Mucosa of stomach (tissue), 1 donor: ENCODE measurements around the gene RNLS.

Source experiments
- H3K27me3 ChIP-seq: one replicate; pipeline ENCODE4 v1.7.0; 2013; ENCODE audit warnings: mild to moderate bottlenecking, low read length; ENCODE audit not compliant: control insufficient read depth, insufficient read depth
- H3K36me3 ChIP-seq: one replicate; pipeline ENCODE4 v1.7.0; 2013; ENCODE audit warnings: low read length; ENCODE audit not compliant: control insufficient read depth, insufficient read depth
- H3K4me1 ChIP-seq: one replicate; pipeline ENCODE4 v1.7.0; 2013; ENCODE audit warnings: mild to moderate bottlenecking, low read length; ENCODE audit not compliant: control insufficient read depth, insufficient read depth
- H3K4me3 ChIP-seq: one replicate; pipeline ENCODE4 v1.7.0; 2013; ENCODE audit warnings: low read length
- H3K9ac ChIP-seq: one replicate; pipeline ENCODE4 v1.7.0; 2013; ENCODE audit warnings: mild to moderate bottlenecking, low read length, moderate library complexity
- H3K9me3 ChIP-seq: one replicate; pipeline ENCODE4 v1.7.0; 2013; ENCODE audit warnings: mild to moderate bottlenecking, low read length, moderate library complexity; ENCODE audit not compliant: control insufficient read depth
- donor health status: Pancreatic carcinoma.

RNLS gene

DNA sequence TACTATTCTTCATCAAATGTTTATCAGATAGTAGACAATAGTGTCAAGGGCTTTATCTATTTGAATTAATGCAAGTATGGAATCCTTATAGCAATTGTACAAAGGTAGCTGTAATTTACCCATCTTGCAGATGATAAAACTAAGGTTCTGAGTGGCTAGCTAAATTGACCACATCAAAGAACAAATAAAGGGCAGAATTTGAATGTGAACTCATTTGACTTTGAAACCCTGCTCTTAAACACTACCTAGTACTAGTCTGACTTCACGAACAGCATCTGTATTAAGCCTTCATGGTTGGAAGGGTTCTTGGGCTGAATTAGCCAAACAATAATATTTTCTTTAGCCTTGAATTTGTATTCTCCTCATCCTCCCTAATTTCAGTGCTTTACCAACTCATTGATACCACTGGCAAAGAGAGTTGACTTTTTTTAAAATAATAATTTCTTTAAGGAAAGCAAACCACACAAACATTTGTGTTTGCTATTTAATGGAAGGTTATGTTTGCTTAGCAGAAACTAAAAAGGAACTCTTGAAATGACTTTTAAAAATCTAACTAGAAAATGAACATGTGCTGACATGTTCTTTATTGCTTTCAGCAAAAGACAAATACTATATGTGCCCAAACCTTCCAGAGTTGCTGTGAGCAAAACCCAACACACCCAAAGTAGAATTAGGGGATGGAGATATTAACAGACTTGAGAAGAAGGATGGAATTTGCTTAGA, 322.6 kb downstream of the RNLS start:
- H3K4me1 ChIP-seq: peaks cover 3% of the 10 kb centered on the region
- no peaks in the 10 kb centered on the region for H3K9me3 ChIP-seq
- no peak overlapping the region for H3K9ac ChIP-seq
- H3K36me3 ChIP-seq: no peaks in the 10 kb centered on the region
- H3K27me3 ChIP-seq: no peaks in the 10 kb centered on the region
- H3K4me3 ChIP-seq: no peak overlapping the region

DNA sequence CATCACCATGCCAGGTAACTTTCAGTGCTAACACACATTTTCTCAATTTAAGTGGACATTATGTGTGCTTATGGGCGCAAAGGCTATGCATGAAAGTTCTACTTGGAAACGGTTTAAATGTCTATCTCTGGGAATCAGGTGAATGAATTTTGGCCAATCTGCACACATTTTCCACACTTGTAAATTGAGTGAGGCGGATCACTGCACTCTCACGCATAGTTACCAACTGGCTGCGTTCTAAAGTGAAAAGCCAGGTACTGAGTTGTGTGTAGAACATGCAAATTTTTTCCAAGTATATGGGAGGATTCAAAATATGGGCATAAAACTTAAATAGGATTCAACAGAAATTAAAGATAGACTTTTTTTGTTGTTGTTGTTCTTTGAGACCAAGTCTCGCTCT, 323.7 kb downstream of the RNLS start:
- Histone ChIP-seq H3K4me1 (peaks cover 11% of the 10 kb centered on the region), H3K9ac (no peak overlapping the region), H3K4me3 (no peak overlapping the region), H3K9me3 (no peaks in the 10 kb centered on the region), H3K36me3 (no peaks in the 10 kb centered on the region), H3K27me3 (no peaks in the 10 kb centered on the region)

DNA sequence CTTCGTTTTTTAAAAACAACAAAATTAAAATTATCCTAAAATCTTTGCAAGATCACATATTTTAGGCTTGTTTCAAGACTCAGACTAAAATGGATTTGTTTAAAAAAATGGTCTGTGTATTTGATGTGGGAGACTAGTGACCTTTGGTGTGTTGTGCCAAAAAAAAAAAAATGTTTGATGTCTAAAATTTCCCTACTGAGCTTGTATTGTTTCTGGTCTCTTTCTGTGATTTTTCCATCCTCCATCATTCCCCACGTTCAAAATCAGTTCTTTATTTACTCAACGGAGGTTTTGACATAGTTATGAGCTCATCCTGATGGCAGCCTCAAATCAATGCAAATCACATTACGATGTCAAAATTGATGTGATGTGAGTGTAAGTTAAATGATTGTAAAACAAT, 326.2 kb downstream of the RNLS start:
- peaks cover 22% of the 10 kb centered on the region for H3K4me1 ChIP-seq
- H3K4me3 ChIP-seq: no peak overlapping the region
- H3K27me3 ChIP-seq: no peaks in the 10 kb centered on the region
- H3K9me3 ChIP-seq: no peaks in the 10 kb centered on the region
- H3K9ac ChIP-seq: no peak overlapping the region
- no peaks in the 10 kb centered on the region for H3K36me3 ChIP-seq

DNA sequence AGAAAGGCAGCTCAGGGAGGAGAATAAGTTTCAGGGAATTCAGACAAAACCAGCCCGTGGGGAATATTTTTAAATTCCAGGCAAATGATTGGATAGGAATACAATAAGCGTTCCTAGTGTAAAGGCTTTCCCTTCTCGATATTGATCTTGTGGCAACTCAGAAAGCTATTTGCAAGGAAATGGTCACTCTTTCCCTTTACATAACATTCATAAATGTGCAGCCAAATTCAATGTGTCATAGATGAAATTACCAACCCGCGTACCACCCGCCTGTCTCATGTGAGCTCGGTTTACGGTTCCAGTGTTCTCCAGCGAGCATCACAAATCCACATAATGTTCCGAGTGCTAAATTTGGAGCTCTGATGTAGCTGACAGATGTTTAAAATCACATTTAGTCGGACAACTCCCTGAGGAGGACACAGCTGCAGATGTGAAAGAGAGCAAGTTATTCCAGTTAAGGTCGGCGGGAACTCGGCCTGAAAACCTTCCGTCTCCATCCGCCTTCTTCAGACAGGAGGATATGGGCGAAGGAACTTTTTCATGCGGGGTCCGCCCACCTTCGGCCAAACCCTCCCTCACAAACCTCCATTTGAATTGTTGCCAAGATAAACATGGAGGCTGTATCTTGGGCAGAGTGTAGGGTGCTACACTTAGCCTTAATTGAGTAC, 327.0 kb downstream of the RNLS start:
- no peak overlapping the region for H3K9ac ChIP-seq
- no peaks in the 10 kb centered on the region for H3K9me3 ChIP-seq
- H3K4me1 ChIP-seq: peaks cover 22% of the 10 kb centered on the region
- H3K4me3 ChIP-seq: no peak overlapping the region
- H3K36me3 ChIP-seq: no peaks in the 10 kb centered on the region
- H3K27me3 ChIP-seq: no peaks in the 10 kb centered on the region

DNA sequence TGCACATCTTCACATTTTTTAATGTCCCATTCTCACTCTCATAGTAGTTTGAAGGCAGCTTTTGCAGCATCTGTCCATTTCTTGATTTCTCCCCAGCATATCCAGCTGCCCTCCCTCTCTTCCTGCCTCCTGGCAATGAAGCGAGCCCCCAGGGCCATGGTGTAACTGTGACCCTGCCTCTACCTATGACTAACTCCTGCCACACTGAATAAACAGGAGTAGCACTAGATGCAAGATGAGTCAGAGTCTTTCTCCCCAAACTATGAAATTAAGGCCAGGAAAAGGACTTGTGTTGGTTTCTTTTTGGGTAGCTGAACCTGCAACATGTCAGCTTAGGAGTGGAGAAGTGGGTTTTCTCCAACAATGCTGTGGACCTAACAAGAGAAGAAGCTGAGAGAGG, 329.0 kb downstream of the RNLS start:
- H3K36me3 ChIP-seq: no peaks in the 10 kb centered on the region
- H3K27me3 ChIP-seq: no peaks in the 10 kb centered on the region
- H3K9ac ChIP-seq: no peak overlapping the region
- peaks cover 22% of the 10 kb centered on the region for H3K4me1 ChIP-seq
- H3K9me3 ChIP-seq: no peaks in the 10 kb centered on the region
- no peak overlapping the region for H3K4me3 ChIP-seq

DNA sequence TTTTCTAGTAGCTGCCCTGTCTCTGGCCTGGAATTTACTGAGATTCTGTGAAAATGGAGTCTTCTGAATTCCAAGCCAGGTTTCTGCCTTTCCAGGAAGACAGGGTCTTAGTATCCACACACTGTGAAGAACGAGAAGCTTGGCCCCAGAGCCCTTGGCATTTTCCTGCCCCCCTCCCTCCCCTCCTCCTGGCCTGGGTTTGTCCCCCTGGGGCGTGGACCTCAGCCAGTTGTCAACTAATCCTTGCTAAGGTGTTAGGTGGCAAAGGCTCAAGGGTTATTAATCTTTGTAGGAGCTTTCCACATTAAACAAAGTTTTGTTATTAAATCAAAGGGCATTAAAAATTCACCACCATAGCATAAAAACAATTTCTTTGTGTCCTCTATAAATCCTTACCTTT, 329.5 kb downstream of the RNLS start:
- Histone ChIP-seq H3K4me1 (peaks cover 22% of the 10 kb centered on the region), H3K27me3 (no peaks in the 10 kb centered on the region), H3K9me3 (no peaks in the 10 kb centered on the region), H3K4me3 (no peak overlapping the region), H3K36me3 (no peaks in the 10 kb centered on the region), H3K9ac (no peak overlapping the region)

DNA sequence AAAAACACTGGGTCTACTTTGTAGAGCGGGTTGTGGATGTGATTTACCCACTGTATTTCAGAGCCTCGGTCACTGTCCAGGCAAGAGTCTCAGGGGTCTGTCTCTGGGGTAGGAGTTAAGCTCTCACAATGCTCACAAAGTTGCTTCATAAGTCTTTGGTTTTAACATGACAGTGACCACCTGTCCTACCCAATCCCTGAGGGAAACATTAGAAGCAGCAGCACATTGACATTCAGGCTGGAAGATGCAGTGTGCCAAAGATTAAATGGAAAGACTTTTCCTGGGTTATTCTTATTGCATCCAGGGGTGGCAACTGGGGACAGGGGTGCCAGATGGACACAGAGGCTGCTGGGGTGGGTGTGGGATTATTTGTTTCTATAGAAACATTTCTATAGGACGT, 330.0 kb downstream of the RNLS start:
- Histone ChIP-seq H3K4me3 (no peak overlapping the region), H3K4me1 (peaks cover 22% of the 10 kb centered on the region), H3K9ac (no peak overlapping the region), H3K36me3 (no peaks in the 10 kb centered on the region), H3K27me3 (no peaks in the 10 kb centered on the region), H3K9me3 (no peaks in the 10 kb centered on the region)

DNA sequence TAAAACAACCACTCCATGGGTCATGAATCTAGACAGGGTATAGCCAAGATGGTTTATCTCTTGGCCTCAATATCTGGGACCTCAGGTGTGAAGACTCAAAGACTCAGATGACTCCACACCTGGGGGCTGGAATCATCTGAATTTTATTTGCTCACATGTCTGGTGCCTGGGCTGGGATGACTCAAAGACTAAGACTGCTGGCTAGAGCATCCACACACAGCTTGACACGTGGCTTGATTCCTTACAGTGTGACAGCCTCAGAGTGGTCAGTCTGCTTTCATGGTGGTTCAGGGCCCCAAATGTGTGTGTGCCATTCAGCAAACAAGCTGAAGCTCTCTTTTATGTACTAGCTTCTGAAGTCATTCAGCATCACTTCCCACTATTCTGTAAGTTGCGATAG, 333.7 kb downstream of the RNLS start:
- Histone ChIP-seq H3K4me3 (no peak overlapping the region), H3K9me3 (no peaks in the 10 kb centered on the region), H3K36me3 (no peaks in the 10 kb centered on the region), H3K4me1 (peaks cover 15% of the 10 kb centered on the region), H3K9ac (no peak overlapping the region), H3K27me3 (no peaks in the 10 kb centered on the region)

DNA sequence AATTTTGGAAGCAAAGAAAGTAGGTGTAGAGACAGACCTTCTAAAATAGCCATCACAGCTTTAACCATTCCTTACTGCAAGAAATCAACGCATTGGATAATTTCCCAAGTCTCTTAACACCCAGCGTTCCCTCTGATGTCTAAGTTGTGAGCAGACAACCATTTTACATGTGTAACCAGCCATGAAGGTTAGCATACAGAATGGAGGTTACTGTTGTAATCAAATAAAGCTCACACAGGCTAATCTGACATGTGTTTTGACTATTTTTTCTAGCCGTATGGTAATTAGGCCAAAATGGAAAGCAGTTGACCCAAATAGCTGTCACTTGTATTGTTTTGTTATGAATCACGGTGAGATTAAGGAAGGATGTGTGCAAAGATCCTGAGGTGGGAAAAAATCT, 336.4 kb downstream of the RNLS start:
- Histone ChIP-seq H3K27me3 (no peaks in the 10 kb centered on the region), H3K4me3 (no peak overlapping the region), H3K36me3 (no peaks in the 10 kb centered on the region), H3K4me1 (peaks cover 19% of the 10 kb centered on the region), H3K9me3 (no peaks in the 10 kb centered on the region), H3K9ac (no peak overlapping the region)

DNA sequence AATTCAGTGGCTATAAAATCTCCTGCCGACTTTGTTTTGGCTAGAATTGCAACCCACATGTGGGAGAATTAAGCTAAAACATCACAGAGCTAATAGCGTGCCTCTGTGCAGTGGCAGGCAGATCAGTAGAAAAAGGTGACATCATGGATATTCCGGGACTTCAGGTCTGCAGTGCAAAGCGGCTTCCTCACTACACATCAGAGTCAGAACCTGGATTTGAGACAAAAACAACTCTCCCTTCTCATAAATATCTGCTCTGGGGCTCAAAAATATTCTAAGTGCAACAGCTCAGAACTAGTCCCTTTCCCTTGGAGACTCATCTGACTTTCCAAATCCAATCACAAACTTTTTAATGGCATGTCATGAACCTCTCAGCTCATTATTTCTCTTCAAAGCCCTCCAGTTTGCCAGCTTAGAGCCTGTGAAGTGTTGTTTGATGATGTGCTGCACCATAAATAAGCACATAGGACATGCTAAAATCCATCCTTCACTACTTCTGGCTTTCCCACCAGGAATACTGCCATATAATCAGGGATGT, 337.1 kb downstream of the RNLS start:
- Histone ChIP-seq H3K9me3 (no peaks in the 10 kb centered on the region), H3K36me3 (no peaks in the 10 kb centered on the region), H3K4me3 (no peak overlapping the region), H3K9ac (no peak overlapping the region), H3K4me1 (peaks cover 19% of the 10 kb centered on the region), H3K27me3 (no peaks in the 10 kb centered on the region)

DNA sequence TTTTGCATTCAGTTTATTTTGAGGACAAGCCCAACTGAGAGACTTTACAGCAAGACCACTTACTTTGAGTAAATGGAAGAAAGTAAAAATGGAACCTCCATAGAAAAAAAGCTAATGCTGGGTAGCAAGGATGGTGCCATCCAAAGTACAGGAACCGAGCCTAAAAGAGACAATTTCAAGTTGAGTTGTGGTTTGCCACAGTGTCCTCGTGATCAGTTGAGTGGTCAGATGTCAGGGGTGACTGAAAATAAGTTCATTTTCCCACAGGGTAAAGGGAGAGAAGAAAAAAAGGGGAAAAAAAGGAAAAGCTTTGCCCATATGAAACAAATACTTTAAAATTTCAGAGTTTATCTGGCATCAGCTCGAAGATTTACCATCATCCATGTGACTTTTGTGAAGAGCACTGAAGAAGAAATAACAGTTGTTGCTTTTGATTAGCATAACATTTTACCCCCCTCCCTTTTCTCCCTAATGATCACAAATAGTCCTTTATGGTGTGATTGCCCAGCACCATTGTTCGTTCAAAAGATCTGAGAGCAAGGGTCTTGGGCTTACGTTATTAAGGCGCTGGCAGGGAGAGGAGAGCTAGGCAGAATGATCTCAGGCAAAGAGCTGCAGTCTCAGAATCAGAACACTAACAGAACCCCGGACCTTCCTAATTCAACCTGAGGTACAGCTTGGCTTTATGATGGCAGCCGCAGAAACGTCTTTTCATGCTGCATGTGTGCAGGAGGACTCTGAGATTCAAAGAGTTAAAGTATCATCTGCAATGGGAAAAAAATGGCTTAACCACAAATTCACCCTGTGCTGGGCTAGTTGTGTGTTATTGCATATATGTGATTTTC, 338.1 kb downstream of the RNLS start:
- Histone ChIP-seq H3K36me3 (no peaks in the 10 kb centered on the region), H3K4me1 (peaks cover 19% of the 10 kb centered on the region), H3K9me3 (no peaks in the 10 kb centered on the region), H3K4me3 (no peak overlapping the region), H3K27me3 (no peaks in the 10 kb centered on the region), H3K9ac (no peak overlapping the region)
